22Rv1 (cell line): ENCODE data around the gene ERCC2.

Experiments
- CTCF ChIP-seq: fragments of 450-650 bp; IDR thresholded peaks from 2 replicates; pipeline ENCODE4 v1.5.1; 2017; ENCODE audit warnings: mild to moderate bottlenecking
- ZFX ChIP-seq: fragments of 450-650 bp; IDR thresholded peaks from 2 replicates; pipeline ENCODE4 v1.6.1; 2017; ENCODE audit warnings: antibody characterized with exemption, borderline replicate concordance

- no peak for TF ChIP-seq CTCF
- TF ChIP-seq ZFX: no peak
Measured at GRCh38 chr19:45391346-45391745, 21.0 kb upstream of the ERCC2 start.
